ENCODE measurements around the gene MRPS18A. TPM values are rescaled to one million over a fixed set of nuclear protein-coding genes. Genes with fewer than 3 reads are reported as not detected.

The MRPS18A gene
- 68.5 and 69.6 TPM in 2 replicates for total RNA-seq

GRCh38 chr6:43687437-43688347 is at the start of gene MRPS18A:
TSS of gene MRPS18A (minus strand) at chr6:43687791. CDS start at chr6:43687779, 12 bp downstream.

GRCh38 chr6:43644940-43645612 is 42.5 kb downstream of the MRPS18A start, which contains the start of gene RSPH9:
TSS of gene RSPH9 (plus strand) at chr6:43645036. CDS start at chr6:43645099, 63 bp downstream.

GRCh38 chr6:43635387-43636307 is 51.9 kb downstream of the MRPS18A start, which contains the start of gene MAD2L1BP:
TSS of gene MAD2L1BP (plus strand) at chr6:43635840. CDS start at chr6:43635876, 36 bp downstream.

GRCh38 chr6:43629104-43629504 is 58.5 kb downstream of the MRPS18A start, which contains the start of gene GTPBP2:
TSS of gene GTPBP2 (minus strand) at chr6:43629264. CDS start at chr6:43629162, 102 bp downstream.

Other genes with a start within 250 kb of the MRPS18A start
- 11.9 and 21.3 TPM in 2 replicates for gene DLK2, start 232.2 kb downstream of the MRPS18A start, total RNA-seq
- gene TJAP1, start 210.2 kb downstream of the MRPS18A start, total RNA-seq: 13.2 and 15.1 TPM in 2 replicates
- gene LRRC73, start 177.4 kb downstream of the MRPS18A start, total RNA-seq: 0.05 and 0.21 TPM in 2 replicates
- gene YIPF3, start 170.9 kb downstream of the MRPS18A start, total RNA-seq: 75.1 and 91.6 TPM in 2 replicates
- 34.1 and 38.8 TPM in 2 replicates for gene POLR1C, start 170.7 kb downstream of the MRPS18A start, total RNA-seq
- 24.2 and 28.2 TPM in 2 replicates for gene XPO5, start 111.8 kb downstream of the MRPS18A start, total RNA-seq
- 14.4 and 22.1 TPM in 2 replicates for gene POLH, start 111.6 kb downstream of the MRPS18A start, total RNA-seq
- gene GTPBP2, start 58.5 kb downstream of the MRPS18A start, total RNA-seq: 22.1 and 28.0 TPM in 2 replicates
- gene MAD2L1BP, start 52.0 kb downstream of the MRPS18A start, total RNA-seq: 16.3 and 31.5 TPM in 2 replicates
- gene RSPH9, start 42.8 kb downstream of the MRPS18A start, total RNA-seq: 0.14 and 0.23 TPM in 2 replicates
- gene VEGFA, start 82.4 kb upstream of the MRPS18A start, total RNA-seq: 79.4 and 102 TPM in 2 replicates